Endothelial cell of umbilical vein (primary cell): Measurements from ENCODE around the gene ZNF425.

ENCODE experiments used
- CTCF ChIP-seq, 2 donors: IDR thresholded peaks; 1 replicate in 1 of 2; 2 replicates in 1 of 2; pipeline ENCODE4 v1.5.1; 2011; ENCODE audit warnings: low read length in 2 of 2, mild to moderate bottlenecking in 2 of 2, moderate library complexity in 2 of 2, control low read depth in 1 of 2, inconsistent platforms in 1 of 2, low read depth in 1 of 2; ENCODE audit not compliant: insufficient read depth in 1 of 2; ENCODE audit errors: extremely low read depth in 1 of 2
- EZH2 ChIP-seq: IDR thresholded peaks from 2 replicates; pipeline ENCODE4 v1.6.1; 2012; ENCODE audit warnings: borderline replicate concordance, low read depth, mild to moderate bottlenecking, moderate library complexity, low read length, inconsistent platforms; ENCODE audit not compliant: severe bottlenecking
- POLR2A ChIP-seq: IDR thresholded peaks from 2 replicates; pipeline ENCODE4 v1.6.1; 2012; ENCODE audit warnings: low read depth, mild to moderate bottlenecking, control low read depth, low read length
- POLR2AphosphoS5 ChIP-seq: IDR thresholded peaks from 2 replicates; pipeline ENCODE4 v1.6.1; 2012; ENCODE audit warnings: low read depth, mild to moderate bottlenecking, control low read depth, low read length, moderate library complexity; ENCODE audit not compliant: insufficient read depth

GRCh38 chr7:149175150-149175549 is 49.0 kb upstream of the ZNF425 start:
- TF ChIP-seq CTCF (IDR thresholded peaks at IDR 0.05; ENCODE audit: extremely low read depth in 1 of 2, insufficient read depth in 1 of 2, low read depth in 1 of 2, low read length in 2 of 2) (no peak), POLR2A (no peak), POLR2AphosphoS5 (no peak), EZH2 (no peak)
